ENCODE data around the gene MARK1.
A peak's percentile ranks its signal among the peaks of the same experiment; 100 is the strongest.
"Not testable (repeated sequence)": the region's sequence is repeated elsewhere in the genome, so short reads cannot be mapped to it uniquely, and the experiment has no call there.

The MARK1 gene

GRCh38 chr1:220681220-220681880, 153.4 kb downstream of the MARK1 start:
- Histone ChIP-seq H3K4me1 (ENCODE audit: insufficient read depth, low read length) (no peaks in the 10 kb centered on the region), H3K27me3 (ENCODE audit: insufficient read depth, low read length) (no peaks in the 10 kb centered on the region), H3K36me3 (ENCODE audit: insufficient read depth, low read depth, low read length) (no peaks in the 10 kb centered on the region), H3K4me3 (ENCODE audit: low read length) (no peak overlapping the region), H3K9ac (ENCODE audit: low read depth, low read length) (no peak overlapping the region), H3K27ac (ENCODE audit: low read length) (no peak overlapping the region), H3K9me3 (ENCODE audit: insufficient read depth, low read depth, low read length) (no peaks in the 10 kb centered on the region)

- Histone ChIP-seq H3K9ac (ENCODE audit: low read depth, low read length) (no peak overlapping the region), H3K27me3 (ENCODE audit: insufficient read depth, low read length) (no peaks in the 10 kb centered on the region), H3K4me1 (ENCODE audit: insufficient read depth, low read length) (no peaks in the 10 kb centered on the region), H3K36me3 (ENCODE audit: insufficient read depth, low read depth, low read length) (no peaks in the 10 kb centered on the region), H3K27ac (ENCODE audit: low read length) (no peak overlapping the region), H3K9me3 (ENCODE audit: insufficient read depth, low read depth, low read length) (no peaks in the 10 kb centered on the region), H3K4me3 (ENCODE audit: low read length) (no peak overlapping the region)
These were observed 155.1 kb downstream of the MARK1 start for GRCh38 chr1:220682901-220683576.

- not testable (repeated sequence) for H3K9ac ChIP-seq (ENCODE audit: low read depth, low read length); H3K27me3 ChIP-seq (ENCODE audit: insufficient read depth, low read length); H3K36me3 ChIP-seq (ENCODE audit: insufficient read depth, low read depth, low read length); H3K4me3 ChIP-seq (ENCODE audit: low read length); H3K9me3 ChIP-seq (ENCODE audit: insufficient read depth, low read depth, low read length); H3K27ac ChIP-seq (ENCODE audit: low read length); H3K4me1 ChIP-seq (ENCODE audit: insufficient read depth, low read length)
These were observed 155.8 kb downstream of the MARK1 start for GRCh38 chr1:220683716-220684115.

GRCh38 chr1:220684890-220685289, 157.0 kb downstream of the MARK1 start:
- H3K36me3 ChIP-seq (ENCODE audit: insufficient read depth, low read depth, low read length) = no peaks in the 10 kb centered on the region
- no peaks in the 10 kb centered on the region for H3K4me1 ChIP-seq (ENCODE audit: insufficient read depth, low read length)
- peaks cover 11% of the 10 kb centered on the region for H3K27me3 ChIP-seq (ENCODE audit: insufficient read depth, low read length)
- H3K27ac ChIP-seq (ENCODE audit: low read length) = no peak overlapping the region
- H3K4me3 ChIP-seq (ENCODE audit: low read length) = no peak overlapping the region
- H3K9ac ChIP-seq (ENCODE audit: low read depth, low read length) = no peak overlapping the region
- H3K9me3 ChIP-seq (ENCODE audit: insufficient read depth, low read depth, low read length) = no peaks in the 10 kb centered on the region

- Histone ChIP-seq H3K4me3 (ENCODE audit: low read length) (no peak overlapping the region), H3K27me3 (ENCODE audit: insufficient read depth, low read length) (peaks cover 17% of the 10 kb centered on the region), H3K36me3 (ENCODE audit: insufficient read depth, low read depth, low read length) (no peaks in the 10 kb centered on the region), H3K9ac (ENCODE audit: low read depth, low read length) (no peak overlapping the region), H3K4me1 (ENCODE audit: insufficient read depth, low read length) (no peaks in the 10 kb centered on the region), H3K9me3 (ENCODE audit: insufficient read depth, low read depth, low read length) (no peaks in the 10 kb centered on the region), H3K27ac (ENCODE audit: low read length) (no peak overlapping the region)
These were observed 157.9 kb downstream of the MARK1 start for GRCh38 chr1:220685879-220686278.

GRCh38 chr1:220687809-220688208, 159.9 kb downstream of the MARK1 start:
- Histone ChIP-seq H3K9me3 (ENCODE audit: insufficient read depth, low read depth, low read length) (no peaks in the 10 kb centered on the region), H3K9ac (ENCODE audit: low read depth, low read length) (no peak overlapping the region), H3K27ac (ENCODE audit: low read length) (no peak overlapping the region), H3K4me1 (ENCODE audit: insufficient read depth, low read length) (peaks cover 4% of the 10 kb centered on the region; the same call in 1 of the 2 replicates), H3K4me3 (ENCODE audit: low read length) (no peak overlapping the region), H3K36me3 (ENCODE audit: insufficient read depth, low read depth, low read length) (no peaks in the 10 kb centered on the region), H3K27me3 (ENCODE audit: insufficient read depth, low read length) (peaks cover 36% of the 10 kb centered on the region)

- peak overlapping the region; percentile 69 for H3K4me3 ChIP-seq (ENCODE audit: low read length)
- H3K36me3 ChIP-seq (ENCODE audit: insufficient read depth, low read depth, low read length) = no peaks in the 10 kb centered on the region
- H3K4me1 ChIP-seq (ENCODE audit: insufficient read depth, low read length) = peaks cover 4% of the 10 kb centered on the region; the same call in 1 of the 2 replicates
- H3K27ac ChIP-seq (ENCODE audit: low read length) = no peak overlapping the region
- no peaks in the 10 kb centered on the region for H3K9me3 ChIP-seq (ENCODE audit: insufficient read depth, low read depth, low read length)
- no peak overlapping the region for H3K9ac ChIP-seq (ENCODE audit: low read depth, low read length)
- H3K27me3 ChIP-seq (ENCODE audit: insufficient read depth, low read length) = peaks cover 44% of the 10 kb centered on the region
These were observed 161.7 kb downstream of the MARK1 start for GRCh38 chr1:220689666-220690065.

- Histone ChIP-seq H3K27ac (ENCODE audit: low read length) (no peak within 1 kb of the TSS), H3K4me1 (ENCODE audit: insufficient read depth, low read length) (peaks cover 4% of the 10 kb centered on the region; the same call in 1 of the 2 replicates), H3K9me3 (ENCODE audit: insufficient read depth, low read depth, low read length) (no peaks in the 10 kb centered on the region), H3K36me3 (ENCODE audit: insufficient read depth, low read depth, low read length) (no peaks in the 10 kb centered on the region), H3K27me3 (ENCODE audit: insufficient read depth, low read length) (peaks cover 44% of the 10 kb centered on the region), H3K9ac (ENCODE audit: low read depth, low read length) (peak within 1 kb of the TSS; percentile 57; the same call in 1 of the 2 replicates), H3K4me3 (ENCODE audit: low read length) (peak within 1 kb of the TSS; percentile 69)
These were observed 162.5 kb downstream of the MARK1 start, which contains the start of gene C1orf115 for GRCh38 chr1:220690140-220691052. C1orf115 (plus strand) TSS chr1:220690363; CDS start chr1:220690403, 40 bp downstream.

GRCh38 chr1:220691053-220691684, 163.2 kb downstream of the MARK1 start:
- Histone ChIP-seq H3K4me3 (ENCODE audit: low read length) (peak overlapping the region; percentile 69), H3K4me1 (ENCODE audit: insufficient read depth, low read length) (peaks cover 4% of the 10 kb centered on the region; the same call in 1 of the 2 replicates), H3K9me3 (ENCODE audit: insufficient read depth, low read depth, low read length) (no peaks in the 10 kb centered on the region), H3K36me3 (ENCODE audit: insufficient read depth, low read depth, low read length) (no peaks in the 10 kb centered on the region), H3K27ac (ENCODE audit: low read length) (no peak overlapping the region), H3K9ac (ENCODE audit: low read depth, low read length) (peak overlapping the region; percentile 57; the same call in 1 of the 2 replicates), H3K27me3 (ENCODE audit: insufficient read depth, low read length) (peaks cover 44% of the 10 kb centered on the region)

GRCh38 chr1:220692436-220693228, 164.7 kb downstream of the MARK1 start:
- Histone ChIP-seq H3K9me3 (ENCODE audit: insufficient read depth, low read depth, low read length) (no peaks in the 10 kb centered on the region), H3K4me1 (ENCODE audit: insufficient read depth, low read length) (peaks cover 4% of the 10 kb centered on the region; the same call in 1 of the 2 replicates), H3K36me3 (ENCODE audit: insufficient read depth, low read depth, low read length) (no peaks in the 10 kb centered on the region; the same call in 1 of the 2 replicates), H3K4me3 (ENCODE audit: low read length) (no peak overlapping the region), H3K27ac (ENCODE audit: low read length) (no peak overlapping the region), H3K9ac (ENCODE audit: low read depth, low read length) (no peak overlapping the region), H3K27me3 (ENCODE audit: insufficient read depth, low read length) (peaks cover 44% of the 10 kb centered on the region)

Data from iPS-20b (cell line).